Heart right ventricle (tissue), 16 donors: ENCODE results near the gene IPO5. TPM values are rescaled to one million over a fixed set of nuclear protein-coding genes. Genes with fewer than 3 reads are reported as not detected.

ENCODE experiments used
- ATAC-seq, 8 donors: fragments of 200-7000 bp; cut with Tn5 transposase; one replicate each; pipeline ENCODE4 v1.9.1; 2020; ENCODE audit warnings: mild to moderate bottlenecking in 8 of 8, moderate library complexity in 8 of 8, moderate number of reproducible peaks in 1 of 8
- DNase-seq, 2 donors: peaks; one replicate each; pipeline ENCODE4 v3.0.0-alpha.2; 2020
- H3K27ac ChIP-seq, 10 donors: fragments of 200-600 bp; sonication (generic) in 2 of 10; one replicate each; pipeline versions ENCODE4 v1.5.0 to v1.8.0; 2020 to 2022; ENCODE audit warnings: mild to moderate bottlenecking in 3 of 10
- H3K27me3 ChIP-seq, 7 donors: fragments of 200-600 bp; one replicate each; pipeline ENCODE4 v1.8.0; 2021 to 2022; ENCODE audit warnings: mild to moderate bottlenecking in 2 of 7
- H3K36me3 ChIP-seq, 9 donors: fragments of 200-600 bp; sonication (generic) in 1 of 9; one replicate each; pipeline versions ENCODE4 v1.5.0 to v1.8.0; 2020 to 2022; ENCODE audit warnings: mild to moderate bottlenecking in 2 of 9
- H3K4me1 ChIP-seq, 9 donors: fragments of 200-600 bp; sonication (generic) in 1 of 9; one replicate each; pipeline versions ENCODE4 v1.5.0 to v1.8.0; 2020 to 2022; ENCODE audit warnings: mild to moderate bottlenecking in 4 of 9
- H3K4me3 ChIP-seq, 10 donors: fragments of 200-600 bp; sonication (generic) in 2 of 10; one replicate each; pipeline versions ENCODE4 v1.5.0 to v1.8.0; 2020 to 2022; ENCODE audit warnings: mild to moderate bottlenecking in 7 of 10, moderate library complexity in 2 of 10
- H3K9me3 ChIP-seq, 11 donors: fragments of 200-600 bp in 10 of 11; sonication (generic) in 2 of 11; one replicate each; pipeline versions ENCODE4 v1.5.0 to v1.8.0; 2013 to 2022; ENCODE audit warnings: mild to moderate bottlenecking in 2 of 11, control low read depth in 1 of 11, moderate library complexity in 1 of 11
- WGBS, 2 donors: extraction: QIAGEN DNeasy Blood & Tissue Kit; methylation state at CpG; one replicate each; pipeline ENCODE4 v1.1.7; 2013; ENCODE audit warnings: inconsistent platforms in 1 of 2; 5-methylcytosine and 5-hydroxymethylcytosine counted together
- intact Hi-C, 10 donors: fragments of 100-400 bp; cut with DNase I; formaldehyde crosslinking; loops; one replicate each; pipeline versions ENCODE4 v1.11.1 to v1.14.2; 2022
- polyA plus RNA-seq, 2 donors: library from polyadenylated mRNA; stranded (reverse); fragments of 200-250 nt; gene quantifications; one replicate each; pipeline ENCODE4 v1.2.3, GENCODE V29; 2013
- total RNA-seq, 10 donors: library from RNA; stranded (reverse); fragmentation: NEBNext Ultra II Directional in 3 of 10; extraction: Animal tissue kit (Norgen Biotek cat#: 25700) in 3 of 10; gene quantifications; one replicate each; pipeline versions ENCODE4 v1.2.1 to v1.2.4, GENCODE V29; 2021 to 2023
- TF ChIP-seq, protein P1 (sequence below), 9 donors: fragments of 200-600 bp; sonication (generic) in 2 of 9; IDR thresholded peaks; one replicate each; pipeline versions ENCODE4 v1.5.0 to v1.8.0; 2021 to 2022; ENCODE audit warnings: antibody characterized with exemption in 9 of 9, mild to moderate bottlenecking in 5 of 9, moderate library complexity in 1 of 9
- donor health status: Arrhythmogenic right ventricular cardiomyopathy.
- donor health status: ischemic (EF 13 %, LVEDD 7.1; RV severe dilation, severe dysfunction).
- donor health status: healthy with polysubstance abuse.
- donor health status: DM: no; HTN: yes; CAD: no.
- donor health status: DM: no; HTN: no; CAD: no.
- donor health status: ischemic (EF 25% LVEDD 6.9; RV normal size, moderate dysfunction).
- donor health status: ischemic (EF 25% LVEDD 5.7; RV mildly dilated, moderate dysfunction).
- donor health status: healthy.
- donor health status: DM: yes; HTN: yes; CAD: no.
- donor health status: Ischemic cardiomyopathy.
- donor health status: ischemic (EF 35%, LVEDD 5.7; RV mildly dilated, moderate dysfunction).
- donor health status: nonischemic (EF 11% LVEDD 7.7; RV severe dilation, severe dysfunction).
- donor health status: DM: yes; HTN: yes; CAD: no.
- donor health status: PGD.
- donor health status: ischemic (EF 29% LVEDD 5.4; RV normal size, mild dysfunction).
- donor health status: nonischemic (EF 23%, LVEDD 6.1; RV moderate dilation, normal function).

IPO5 gene
- total and polyA plus RNA-seq, 12 donors, result 17.0 to 149 (median 115) TPM

DNA sequence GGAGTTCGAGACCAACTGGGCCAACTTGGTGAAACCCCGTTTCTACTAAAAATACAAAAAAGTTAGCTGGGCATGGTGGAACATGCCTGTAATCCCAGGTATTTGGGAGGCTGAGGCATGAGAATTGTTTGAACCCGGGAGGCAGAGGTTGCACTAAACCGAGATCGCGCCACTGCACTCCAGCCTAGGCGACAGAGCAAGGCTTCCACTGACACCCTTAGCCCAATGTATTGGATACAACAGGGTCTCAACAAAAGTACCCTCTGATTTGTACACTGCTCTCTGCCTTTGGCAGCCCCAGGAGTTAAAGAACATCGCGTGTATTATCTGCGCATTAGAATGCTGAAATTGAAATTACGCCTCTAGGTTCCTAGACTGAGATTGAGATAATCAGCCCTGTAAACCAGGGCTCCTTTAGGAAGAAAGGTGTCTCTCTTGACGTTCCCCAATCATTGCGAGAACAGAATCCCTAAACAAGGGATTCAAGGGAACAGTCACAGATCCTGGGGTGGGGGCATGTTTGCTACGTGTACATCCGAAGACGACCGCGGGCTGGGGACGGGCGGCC is 21.9 kb downstream of the IPO5 start:
- DNase-seq (no peak), ATAC-seq (no peak)
- Histone ChIP-seq H3K36me3 (no peaks in the 10 kb centered on the region), H3K4me1 (peaks cover 0 to 34% (median 28%) of the 10 kb centered on the region in 9 donors), H3K4me3 (peak overlapping the region; percentile 39 to 94 (median 85)), H3K9me3 (no peaks in the 10 kb centered on the region), H3K27ac (peak overlapping the region; percentile 79 to 98 (median 94)), H3K27me3 (no peaks in the 10 kb centered on the region)
- TF ChIP-seq, protein P1, sequence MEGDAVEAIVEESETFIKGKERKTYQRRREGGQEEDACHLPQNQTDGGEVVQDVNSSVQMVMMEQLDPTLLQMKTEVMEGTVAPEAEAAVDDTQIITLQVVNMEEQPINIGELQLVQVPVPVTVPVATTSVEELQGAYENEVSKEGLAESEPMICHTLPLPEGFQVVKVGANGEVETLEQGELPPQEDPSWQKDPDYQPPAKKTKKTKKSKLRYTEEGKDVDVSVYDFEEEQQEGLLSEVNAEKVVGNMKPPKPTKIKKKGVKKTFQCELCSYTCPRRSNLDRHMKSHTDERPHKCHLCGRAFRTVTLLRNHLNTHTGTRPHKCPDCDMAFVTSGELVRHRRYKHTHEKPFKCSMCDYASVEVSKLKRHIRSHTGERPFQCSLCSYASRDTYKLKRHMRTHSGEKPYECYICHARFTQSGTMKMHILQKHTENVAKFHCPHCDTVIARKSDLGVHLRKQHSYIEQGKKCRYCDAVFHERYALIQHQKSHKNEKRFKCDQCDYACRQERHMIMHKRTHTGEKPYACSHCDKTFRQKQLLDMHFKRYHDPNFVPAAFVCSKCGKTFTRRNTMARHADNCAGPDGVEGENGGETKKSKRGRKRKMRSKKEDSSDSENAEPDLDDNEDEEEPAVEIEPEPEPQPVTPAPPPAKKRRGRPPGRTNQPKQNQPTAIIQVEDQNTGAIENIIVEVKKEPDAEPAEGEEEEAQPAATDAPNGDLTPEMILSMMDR (IDR thresholded peaks at IDR 0.05), result no peak
- intact Hi-C loops, result loop anchor here in 8 of 10 donors (5.0 to 10.0 kb wide), 3 partner anchors 118 to 123 kb away; no protein-coding TSS in a partner anchor
- WGBS, 2 donors, result 20% methylated on average over 20 of the region's 20 CpGs

GRCh38 chr13:97975848-97976609 is 22.6 kb downstream of the IPO5 start:
- H3K27me3 ChIP-seq, result no peaks in the 10 kb centered on the region
- H3K27ac ChIP-seq, result peak overlapping the region; percentile 79 to 98 (median 94)
- H3K9me3 ChIP-seq, result no peaks in the 10 kb centered on the region
- DNase-seq (peak; percentile 88 to 93), ATAC-seq (peak; percentile 97 to 99 (median 98))
- intact Hi-C loops, result loop anchor here (2.0 to 10.0 kb wide), 5 partner anchors 119 to 124 kb away; no protein-coding TSS in a partner anchor
- peak overlapping the region; percentile 39 to 94 (median 85) for H3K4me3 ChIP-seq
- no peaks in the 10 kb centered on the region for H3K36me3 ChIP-seq
- 1% methylated on average over 27 to 82 of the region's 84 CpGs for WGBS, 2 donors
- TF ChIP-seq, protein P1 (IDR thresholded peaks at IDR 0.05), result no peak
- H3K4me1 ChIP-seq, result peaks cover 0 to 38% (median 29%) of the 10 kb centered on the region in 9 donors

GRCh38 chr13:97976610-97977521 is 23.4 kb downstream of the IPO5 start:
- WGBS, 2 donors, result 0 to 1% methylated on average over 52 to 79 of the region's 79 CpGs

More at GRCh38 chr13:97976610-97977521, 23.4 kb downstream of the IPO5 start:
- DNase-seq (peak; percentile 7 to 36), ATAC-seq (peak; percentile 7 to 47 (median 16))
- Histone ChIP-seq H3K4me3 (peak overlapping the region; percentile 70 to 94 (median 84)), H3K27ac (peak overlapping the region; percentile 73 to 98 (median 88)), H3K27me3 (no peaks in the 10 kb centered on the region), H3K4me1 (peaks cover 0 to 44% (median 33%) of the 10 kb centered on the region in 9 donors), H3K36me3 (peaks cover 0 to 1% (median 0%) of the 10 kb centered on the region in 9 donors), H3K9me3 (no peaks in the 10 kb centered on the region)
- TF ChIP-seq, protein P1 (IDR thresholded peaks at IDR 0.05), result no peak
- intact Hi-C loops, result loop anchor here (2.0 to 10.0 kb wide), 5 partner anchors 120 to 125 kb away; no protein-coding TSS in a partner anchor
